ENCODE measurements around the gene CD209.

- TF ChIP-seq CTCF (IDR thresholded peaks at IDR 0.05; ENCODE audit: borderline replicate concordance, extremely low read depth, low read length, poor library complexity, severe bottlenecking) (no peak), EZH2 (IDR thresholded peaks at IDR 0.05; ENCODE audit: borderline replicate concordance, low read depth, low read length, severe bottlenecking) (no peak)
Measured at GRCh38 chr19:7763696-7764095, 16.4 kb upstream of the CD209 start.
